Measurements from ENCODE around the gene CDADC1. TPM values are rescaled to one million over a fixed set of nuclear protein-coding genes. Genes with fewer than 3 reads are reported as not detected.

Gene CDADC1
- total RNA-seq, 1 experiment from 2014 or later: 4.0 TPM

GRCh38 chr13:49210669-49211068 lies 37.1 kb upstream of the CDADC1 start (continued):
- TF ChIP-seq, protein P1, sequence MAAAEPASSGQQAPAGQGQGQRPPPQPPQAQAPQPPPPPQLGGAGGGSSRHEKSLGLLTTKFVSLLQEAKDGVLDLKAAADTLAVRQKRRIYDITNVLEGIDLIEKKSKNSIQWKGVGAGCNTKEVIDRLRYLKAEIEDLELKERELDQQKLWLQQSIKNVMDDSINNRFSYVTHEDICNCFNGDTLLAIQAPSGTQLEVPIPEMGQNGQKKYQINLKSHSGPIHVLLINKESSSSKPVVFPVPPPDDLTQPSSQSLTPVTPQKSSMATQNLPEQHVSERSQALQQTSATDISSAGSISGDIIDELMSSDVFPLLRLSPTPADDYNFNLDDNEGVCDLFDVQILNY (CRISPR knock-in tag; IDR thresholded peaks at IDR 0.05): no peak

- Mint-ChIP-seq H3K36me3 (no peaks in the 10 kb centered on the region; the same call in 1 of the 2 replicates), H3K4me1 (peaks cover 31% of the 10 kb centered on the region), H3K9me3 (peaks cover 8% of the 10 kb centered on the region; the same call in 1 of the 2 replicates), H3K27me3 (ENCODE audit: low read depth) (peaks cover 33% of the 10 kb centered on the region), H3K27ac (no peak overlapping the region), H3K4me3 (no peak overlapping the region)
- ChIA-PET CTCF (interaction anchor here (1.8 kb wide), 1 partner anchor 26 kb away, joined by 5 read pairs; no protein-coding TSS in a partner anchor), POLR2A (no interaction called here)
- DNase-seq (ENCODE audit: low spot score): no peak
- TF ChIP-seq NFYB (CRISPR knock-in tag; conservative IDR thresholded peaks at IDR 0.05; ENCODE audit: low read depth) (no peak), HMGA2 (CRISPR knock-in tag; IDR thresholded peaks at IDR 0.05) (no peak), ZBTB21 (CRISPR knock-in tag; IDR thresholded peaks at IDR 0.05; ENCODE audit: borderline replicate concordance) (no peak), TEAD1 (CRISPR knock-in tag; IDR thresholded peaks at IDR 0.05) (no peak), ZNF425 (CRISPR knock-in tag; conservative IDR thresholded peaks at IDR 0.05) (no peak), NR2C2 (CRISPR knock-in tag; IDR thresholded peaks at IDR 0.05) (no peak), SOX15 (CRISPR knock-in tag; IDR thresholded peaks at IDR 0.05) (no peak), ZNF219 (CRISPR knock-in tag; IDR thresholded peaks at IDR 0.05; ENCODE audit: borderline replicate concordance) (no peak), PRRX2 (CRISPR knock-in tag; IDR thresholded peaks at IDR 0.05) (no peak), GABPB1 (CRISPR knock-in tag; IDR thresholded peaks at IDR 0.05) (no peak), TEAD4 (CRISPR knock-in tag; IDR thresholded peaks at IDR 0.05) (no peak), ZNF317 (CRISPR knock-in tag; IDR thresholded peaks at IDR 0.05; ENCODE audit: borderline replicate concordance, low read depth) (no peak), ZNF416 (CRISPR knock-in tag; IDR thresholded peaks at IDR 0.05) (no peak), CREB1 (CRISPR knock-in tag; IDR thresholded peaks at IDR 0.05) (no peak)
- TF ChIP-seq, protein P2, sequence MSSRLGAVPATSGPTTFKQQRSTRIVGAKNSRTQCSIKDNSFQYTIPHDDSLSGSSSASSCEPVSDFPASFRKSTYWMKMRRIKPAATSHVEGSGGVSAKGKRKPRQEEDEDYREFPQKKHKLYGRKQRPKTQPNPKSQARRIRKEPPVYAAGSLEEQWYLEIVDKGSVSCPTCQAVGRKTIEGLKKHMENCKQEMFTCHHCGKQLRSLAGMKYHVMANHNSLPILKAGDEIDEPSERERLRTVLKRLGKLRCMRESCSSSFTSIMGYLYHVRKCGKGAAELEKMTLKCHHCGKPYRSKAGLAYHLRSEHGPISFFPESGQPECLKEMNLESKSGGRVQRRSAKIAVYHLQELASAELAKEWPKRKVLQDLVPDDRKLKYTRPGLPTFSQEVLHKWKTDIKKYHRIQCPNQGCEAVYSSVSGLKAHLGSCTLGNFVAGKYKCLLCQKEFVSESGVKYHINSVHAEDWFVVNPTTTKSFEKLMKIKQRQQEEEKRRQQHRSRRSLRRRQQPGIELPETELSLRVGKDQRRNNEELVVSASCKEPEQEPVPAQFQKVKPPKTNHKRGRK (CRISPR knock-in tag; IDR thresholded peaks at IDR 0.05; ENCODE audit: borderline replicate concordance): no peak
- TF ChIP-seq, protein P3, sequence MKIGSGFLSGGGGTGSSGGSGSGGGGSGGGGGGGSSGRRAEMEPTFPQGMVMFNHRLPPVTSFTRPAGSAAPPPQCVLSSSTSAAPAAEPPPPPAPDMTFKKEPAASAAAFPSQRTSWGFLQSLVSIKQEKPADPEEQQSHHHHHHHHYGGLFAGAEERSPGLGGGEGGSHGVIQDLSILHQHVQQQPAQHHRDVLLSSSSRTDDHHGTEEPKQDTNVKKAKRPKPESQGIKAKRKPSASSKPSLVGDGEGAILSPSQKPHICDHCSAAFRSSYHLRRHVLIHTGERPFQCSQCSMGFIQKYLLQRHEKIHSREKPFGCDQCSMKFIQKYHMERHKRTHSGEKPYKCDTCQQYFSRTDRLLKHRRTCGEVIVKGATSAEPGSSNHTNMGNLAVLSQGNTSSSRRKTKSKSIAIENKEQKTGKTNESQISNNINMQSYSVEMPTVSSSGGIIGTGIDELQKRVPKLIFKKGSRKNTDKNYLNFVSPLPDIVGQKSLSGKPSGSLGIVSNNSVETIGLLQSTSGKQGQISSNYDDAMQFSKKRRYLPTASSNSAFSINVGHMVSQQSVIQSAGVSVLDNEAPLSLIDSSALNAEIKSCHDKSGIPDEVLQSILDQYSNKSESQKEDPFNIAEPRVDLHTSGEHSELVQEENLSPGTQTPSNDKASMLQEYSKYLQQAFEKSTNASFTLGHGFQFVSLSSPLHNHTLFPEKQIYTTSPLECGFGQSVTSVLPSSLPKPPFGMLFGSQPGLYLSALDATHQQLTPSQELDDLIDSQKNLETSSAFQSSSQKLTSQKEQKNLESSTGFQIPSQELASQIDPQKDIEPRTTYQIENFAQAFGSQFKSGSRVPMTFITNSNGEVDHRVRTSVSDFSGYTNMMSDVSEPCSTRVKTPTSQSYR (CRISPR knock-in tag; IDR thresholded peaks at IDR 0.05): no peak
- TF ChIP-seq, protein P1 (CRISPR knock-in tag; IDR thresholded peaks at IDR 0.05): no peak
- no peak for ATAC-seq
Measured at GRCh38 chr13:49213539-49213938, 34.2 kb upstream of the CDADC1 start.

Data from WTC11 (cell line).